ENCODE measurements around the gene NDFIP2. TPM values are rescaled to one million over a fixed set of nuclear protein-coding genes. Genes with fewer than 3 reads are reported as not detected.

The NDFIP2 gene
- total and polyA plus RNA-seq, 2 donors (not counting 3 experiments of a cell fraction or from before 2014, with no cell fraction given) = 7.9 to 18.5 TPM

DNA sequence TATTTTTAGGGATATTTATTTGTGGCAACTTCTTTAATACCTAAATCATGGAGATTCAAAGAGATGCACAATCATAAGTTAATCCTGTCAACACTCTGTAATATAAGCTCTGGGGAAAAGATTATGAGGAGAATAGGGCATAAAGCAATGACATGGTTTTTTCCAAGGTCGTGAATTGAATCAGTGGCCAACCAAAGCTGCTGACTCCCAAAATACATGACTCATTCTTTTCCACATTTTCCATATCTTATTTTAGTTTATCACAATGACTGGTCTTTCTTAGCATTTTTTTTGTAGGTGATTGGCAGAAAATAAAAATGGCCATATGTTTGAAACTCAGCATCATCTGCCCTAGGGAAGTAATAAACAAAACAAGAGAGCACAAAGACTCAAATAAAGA, 46.4 kb upstream of the NDFIP2 start:
- no peak overlapping the region for H3K4me3 ChIP-seq (replicated peaks in 1 of 3; ENCODE audit: insufficient read depth in 1 of 3, low read depth in 1 of 3, low read length in 3 of 3)
- H3K4me1 ChIP-seq (ENCODE audit: control insufficient read depth, extremely low read depth, insufficient read depth, low read length) = no peaks in the 10 kb centered on the region
- no peak overlapping the region for H3K4me2 ChIP-seq (ENCODE audit: insufficient read depth, low read length)
- H3K9me1 ChIP-seq (replicated peaks; ENCODE audit: control insufficient read depth, extremely low read depth, insufficient read depth, low read length) = no peaks in the 10 kb centered on the region
- ChIA-PET CTCF (interaction anchor here (3.1 to 6.2 kb wide), 2 partner anchors 10 to 106 kb away, joined by 41 to 54 read pairs; no protein-coding TSS in a partner anchor), POLR2A (interaction anchor here (0.6 kb wide), 1 partner anchor 11 kb away, joined by 3 read pairs; no protein-coding TSS in a partner anchor)
- no peak overlapping the region for H3K9ac ChIP-seq (replicated peaks; ENCODE audit: extremely low read depth, insufficient read depth, low read length)
- H3K9me3 ChIP-seq (replicated peaks; ENCODE audit: control insufficient read depth, insufficient read depth, low read length) = no peaks in the 10 kb centered on the region
- H2AFZ ChIP-seq (ENCODE audit: low read depth, low read length) = no peak overlapping the region
- H4K20me1 ChIP-seq (replicated peaks; ENCODE audit: control insufficient read depth, extremely low read depth, insufficient read depth, low read length) = no peaks in the 10 kb centered on the region
- peak; percentile 70 for DNase-seq (ENCODE audit: low read depth, low spot score)
- FAIRE-seq = no peak
- no peaks in the 10 kb centered on the region for H3K27me3 ChIP-seq (ENCODE audit: control insufficient read depth in 2 of 2, insufficient read depth in 2 of 2, low read length in 2 of 2)
- no TSS peak for BruUV-seq (replicated peaks)
- TF ChIP-seq GATA2 (IDR thresholded peaks at IDR 0.05; ENCODE audit: insufficient read depth, insufficient read length, low read depth, low read length) (no peak), JUN (IDR thresholded peaks at IDR 0.05; ENCODE audit: borderline replicate concordance, insufficient read depth, insufficient read length, low read depth) (peak; percentile 49)
- H3K79me2 ChIP-seq (ENCODE audit: control insufficient read depth, insufficient read depth, low read length) = no peaks in the 10 kb centered on the region
- no peaks in the 10 kb centered on the region for H3K36me3 ChIP-seq (ENCODE audit: control insufficient read depth in 2 of 2, extremely low read depth in 1 of 2, insufficient read depth in 2 of 2, low read length in 2 of 2)
- H3K27ac ChIP-seq (ENCODE audit: insufficient read depth, low read depth, low read length) = no peak overlapping the region
- dilution Hi-C loops (cut with MboI; ENCODE audit: extremely low pct_ligation_motif_present, low sequenced_read_pairs) (no loop called here), intact Hi-C loops (cut with micrococcal nuclease) (no loop called here)

DNA sequence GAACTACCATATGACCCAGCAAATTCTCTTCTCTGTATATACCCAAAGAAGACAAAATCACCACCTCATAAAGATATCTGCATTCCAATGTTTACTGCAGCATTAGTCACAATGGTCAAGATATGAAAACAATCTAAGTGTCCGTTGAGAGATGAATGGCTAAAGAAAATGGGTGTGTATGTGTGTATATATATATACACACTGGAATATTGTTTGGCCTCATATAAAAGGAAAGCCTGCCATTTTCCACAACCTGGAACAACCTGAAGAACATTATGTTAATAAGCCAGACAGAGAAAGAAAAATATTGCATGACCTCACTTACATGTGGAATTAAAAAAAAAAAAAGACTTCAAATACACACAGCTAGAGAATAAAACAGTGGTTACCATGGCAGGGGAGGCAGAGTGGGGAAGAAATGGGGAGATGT, 45.4 kb upstream of the NDFIP2 start:
- ChIA-PET CTCF (interaction anchor here (1.6 to 2.0 kb wide), 3 partner anchors 11 to 106 kb away, joined by 7 to 14 read pairs (median 9); no protein-coding TSS in a partner anchor), POLR2A (no interaction called here)
- no peaks in the 10 kb centered on the region for H3K4me1 ChIP-seq (ENCODE audit: control insufficient read depth, extremely low read depth, insufficient read depth, low read length)
- no peaks in the 10 kb centered on the region for H3K36me3 ChIP-seq (ENCODE audit: control insufficient read depth in 2 of 2, extremely low read depth in 1 of 2, insufficient read depth in 2 of 2, low read length in 2 of 2)
- H3K9me1 ChIP-seq (replicated peaks; ENCODE audit: control insufficient read depth, extremely low read depth, insufficient read depth, low read length) = no peaks in the 10 kb centered on the region
- dilution Hi-C loops (cut with MboI; ENCODE audit: extremely low pct_ligation_motif_present, low sequenced_read_pairs) = no loop called here
- H3K4me2 ChIP-seq (ENCODE audit: insufficient read depth, low read length) = no peak overlapping the region
- no peaks in the 10 kb centered on the region for H3K27me3 ChIP-seq (ENCODE audit: control insufficient read depth in 2 of 2, insufficient read depth in 2 of 2, low read length in 2 of 2)
- intact Hi-C loops (cut with micrococcal nuclease) = no loop called here
- no peak for FAIRE-seq
- BruUV-seq (replicated peaks) = no TSS peak
- DNase-seq (ENCODE audit: low read depth, low spot score) = peak; percentile 46
- no peaks in the 10 kb centered on the region for H4K20me1 ChIP-seq (replicated peaks; ENCODE audit: control insufficient read depth, extremely low read depth, insufficient read depth, low read length)
- no peak for TF ChIP-seq MYC (IDR thresholded peaks at IDR 0.05; ENCODE audit: low read depth, low read length)
- TF ChIP-seq, protein P1, sequence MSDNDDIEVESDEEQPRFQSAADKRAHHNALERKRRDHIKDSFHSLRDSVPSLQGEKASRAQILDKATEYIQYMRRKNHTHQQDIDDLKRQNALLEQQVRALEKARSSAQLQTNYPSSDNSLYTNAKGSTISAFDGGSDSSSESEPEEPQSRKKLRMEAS (IDR thresholded peaks at IDR 0.05; ENCODE audit: insufficient read depth, insufficient read length) = no peak
- no peak for TF ChIP-seq FOS (IDR thresholded peaks at IDR 0.05; ENCODE audit: borderline replicate concordance, insufficient read depth, low read length)
- TF ChIP-seq, protein P2, sequence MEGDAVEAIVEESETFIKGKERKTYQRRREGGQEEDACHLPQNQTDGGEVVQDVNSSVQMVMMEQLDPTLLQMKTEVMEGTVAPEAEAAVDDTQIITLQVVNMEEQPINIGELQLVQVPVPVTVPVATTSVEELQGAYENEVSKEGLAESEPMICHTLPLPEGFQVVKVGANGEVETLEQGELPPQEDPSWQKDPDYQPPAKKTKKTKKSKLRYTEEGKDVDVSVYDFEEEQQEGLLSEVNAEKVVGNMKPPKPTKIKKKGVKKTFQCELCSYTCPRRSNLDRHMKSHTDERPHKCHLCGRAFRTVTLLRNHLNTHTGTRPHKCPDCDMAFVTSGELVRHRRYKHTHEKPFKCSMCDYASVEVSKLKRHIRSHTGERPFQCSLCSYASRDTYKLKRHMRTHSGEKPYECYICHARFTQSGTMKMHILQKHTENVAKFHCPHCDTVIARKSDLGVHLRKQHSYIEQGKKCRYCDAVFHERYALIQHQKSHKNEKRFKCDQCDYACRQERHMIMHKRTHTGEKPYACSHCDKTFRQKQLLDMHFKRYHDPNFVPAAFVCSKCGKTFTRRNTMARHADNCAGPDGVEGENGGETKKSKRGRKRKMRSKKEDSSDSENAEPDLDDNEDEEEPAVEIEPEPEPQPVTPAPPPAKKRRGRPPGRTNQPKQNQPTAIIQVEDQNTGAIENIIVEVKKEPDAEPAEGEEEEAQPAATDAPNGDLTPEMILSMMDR (IDR thresholded peaks at IDR 0.05; ENCODE audit: extremely low read depth in 1 of 2, insufficient read depth in 1 of 2, low read depth in 1 of 2, low read length in 2 of 2) = no peak
- TF ChIP-seq POLR2AphosphoS5 (IDR thresholded peaks at IDR 0.05; ENCODE audit: insufficient read depth, low read depth, low read length) = no peak
- no peak for TF ChIP-seq POLR2A (IDR thresholded peaks at IDR 0.05; ENCODE audit: low read depth, low read length)
- no peak for TF ChIP-seq EZH2 (IDR thresholded peaks at IDR 0.05; ENCODE audit: borderline replicate concordance, low read depth, low read length, severe bottlenecking)
- TF ChIP-seq GATA2 (IDR thresholded peaks at IDR 0.05; ENCODE audit: insufficient read depth, insufficient read length, low read depth, low read length) = no peak
- no peak for TF ChIP-seq JUN (IDR thresholded peaks at IDR 0.05; ENCODE audit: borderline replicate concordance, insufficient read depth, insufficient read length, low read depth)
- no peaks in the 10 kb centered on the region for H3K9me3 ChIP-seq (replicated peaks; ENCODE audit: control insufficient read depth, insufficient read depth, low read length)
- H3K4me3 ChIP-seq (replicated peaks in 1 of 3; ENCODE audit: insufficient read depth in 1 of 3, low read depth in 1 of 3, low read length in 3 of 3) = no peak overlapping the region
- H3K27ac ChIP-seq (ENCODE audit: insufficient read depth, low read depth, low read length) = no peak overlapping the region
- H3K79me2 ChIP-seq (ENCODE audit: control insufficient read depth, insufficient read depth, low read length) = no peaks in the 10 kb centered on the region
- H3K9ac ChIP-seq (replicated peaks; ENCODE audit: extremely low read depth, insufficient read depth, low read length) = no peak overlapping the region
- no peak overlapping the region for H2AFZ ChIP-seq (ENCODE audit: low read depth, low read length)

All from endothelial cell of umbilical vein (primary cell).